Measurements from ENCODE around the gene LAMB1.

Gene LAMB1

DNA sequence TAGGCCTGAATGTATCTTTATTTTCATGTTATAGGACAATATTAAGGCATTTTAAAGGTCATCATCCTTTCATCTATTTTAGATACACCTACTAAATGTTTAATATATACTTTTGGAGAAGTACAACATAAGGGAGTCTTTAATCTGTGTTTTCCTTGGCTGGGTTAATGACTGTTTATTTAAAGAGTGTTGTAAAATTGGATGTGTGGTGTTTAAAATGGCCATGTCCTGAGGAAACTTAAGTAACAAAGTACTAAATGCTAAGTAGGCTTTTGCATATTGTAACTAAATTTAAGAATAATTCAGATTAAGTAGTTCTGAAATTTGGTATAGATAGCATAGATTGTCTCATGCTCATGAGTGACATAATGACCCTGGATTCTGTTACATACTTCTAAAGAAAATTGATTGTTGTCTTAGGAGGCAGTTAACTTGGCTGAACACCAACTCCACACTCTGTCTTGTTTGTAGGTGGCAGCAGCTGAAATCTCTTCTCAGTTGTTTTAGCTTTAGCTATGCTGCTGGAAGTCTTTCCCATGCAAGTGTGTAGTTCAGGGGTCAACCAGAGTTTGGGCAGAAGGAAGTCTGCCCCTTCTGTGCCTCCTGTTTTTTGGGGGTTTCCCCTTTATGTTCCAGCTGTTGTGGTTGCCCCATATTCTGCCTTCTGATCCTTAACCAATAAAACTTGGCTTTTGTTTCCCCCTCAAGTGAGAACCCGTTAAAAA is 82.8 kb downstream of the LAMB1 start:
- Histone ChIP-seq H3K9me3 (ENCODE audit: control insufficient read depth, low read depth, low read length) (no peaks in the 10 kb centered on the region), H3K4me1 (ENCODE audit: control insufficient read depth, low read depth, low read length) (peaks cover 3% of the 10 kb centered on the region), H3K27me3 (ENCODE audit: control insufficient read depth, insufficient read depth, low read length) (no peaks in the 10 kb centered on the region), H3K36me3 (ENCODE audit: control insufficient read depth, low read depth, low read length) (peaks cover 64% of the 10 kb centered on the region), H3K9ac (ENCODE audit: low read length) (no peak overlapping the region), H3K4me3 (ENCODE audit: low read length) (no peak overlapping the region), H3K27ac (ENCODE audit: low read length) (no peak overlapping the region)

DNA sequence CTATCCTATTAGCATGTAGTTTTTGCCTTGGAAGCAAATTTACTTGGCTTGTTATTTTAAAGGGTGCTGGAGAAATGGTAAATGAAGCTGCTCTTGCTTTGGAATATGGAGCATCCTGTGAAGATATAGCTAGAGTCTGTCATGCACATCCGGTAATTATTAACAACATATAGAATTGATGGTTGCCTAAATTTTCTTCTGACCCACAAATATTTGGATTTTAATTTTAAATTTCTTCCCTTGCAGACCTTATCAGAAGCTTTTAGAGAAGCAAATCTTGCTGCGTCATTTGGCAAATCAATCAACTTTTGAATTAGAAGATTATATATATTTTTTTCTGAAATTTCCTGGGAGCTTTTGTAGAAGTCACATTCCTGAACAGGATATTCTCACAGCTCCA is 84.0 kb downstream of the LAMB1 start:
- H3K27me3 ChIP-seq (ENCODE audit: control insufficient read depth, insufficient read depth, low read length), result no peaks in the 10 kb centered on the region
- no peaks in the 10 kb centered on the region for H3K4me1 ChIP-seq (ENCODE audit: control insufficient read depth, low read depth, low read length)
- H3K27ac ChIP-seq (ENCODE audit: low read length), result no peak overlapping the region
- H3K4me3 ChIP-seq (ENCODE audit: low read length), result no peak overlapping the region
- H3K9me3 ChIP-seq (ENCODE audit: control insufficient read depth, low read depth, low read length), result no peaks in the 10 kb centered on the region
- H3K9ac ChIP-seq (ENCODE audit: low read length), result no peak overlapping the region
- peaks cover 72% of the 10 kb centered on the region for H3K36me3 ChIP-seq (ENCODE audit: control insufficient read depth, low read depth, low read length)

DNA sequence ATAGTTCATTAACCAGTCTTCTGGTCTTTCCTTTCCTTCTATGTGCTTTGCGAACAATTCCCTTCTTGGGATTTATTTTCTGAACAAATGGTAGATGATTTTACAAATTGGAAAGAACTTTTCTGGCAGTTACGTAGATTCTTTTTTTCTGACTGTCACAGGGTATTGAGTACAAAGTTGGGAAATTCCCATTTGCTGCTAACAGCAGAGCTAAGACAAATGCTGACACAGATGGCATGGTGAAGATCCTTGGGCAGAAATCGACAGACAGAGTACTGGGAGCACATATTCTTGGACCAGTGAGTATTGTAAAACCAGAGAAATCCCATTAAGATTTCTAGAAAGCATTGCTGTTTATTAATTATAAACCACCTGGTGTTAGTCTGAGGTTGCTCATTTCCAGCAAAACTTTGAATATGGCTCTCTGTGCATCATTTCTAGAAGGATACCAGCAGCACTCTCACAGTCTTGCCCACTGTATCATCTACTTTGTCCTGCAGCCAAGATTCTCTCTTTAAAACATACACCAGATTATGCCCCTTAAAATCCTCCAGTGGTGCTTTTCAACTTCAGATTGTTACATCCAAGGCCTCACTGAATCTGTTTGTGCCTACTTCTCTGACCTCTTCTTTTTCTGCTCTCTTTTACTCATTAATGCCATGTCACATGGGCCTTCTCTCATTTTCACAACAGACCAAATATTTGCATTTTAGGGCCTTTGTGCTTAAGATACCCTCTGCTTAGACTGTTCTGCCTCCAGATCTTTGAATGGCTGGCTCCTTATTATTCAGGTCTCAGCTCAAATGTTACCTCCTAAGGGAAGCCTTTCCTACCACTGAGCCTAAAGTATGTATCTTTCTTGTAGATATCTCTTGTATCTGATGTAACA is 85.0 kb downstream of the LAMB1 start:
- no peak overlapping the region for H3K9ac ChIP-seq (ENCODE audit: low read length)
- no peak overlapping the region for H3K4me3 ChIP-seq (ENCODE audit: low read length)
- H3K9me3 ChIP-seq (ENCODE audit: control insufficient read depth, low read depth, low read length), result no peaks in the 10 kb centered on the region
- H3K36me3 ChIP-seq (ENCODE audit: control insufficient read depth, low read depth, low read length), result peaks cover 65% of the 10 kb centered on the region
- H3K4me1 ChIP-seq (ENCODE audit: control insufficient read depth, low read depth, low read length), result no peaks in the 10 kb centered on the region
- no peak overlapping the region for H3K27ac ChIP-seq (ENCODE audit: low read length)
- no peaks in the 10 kb centered on the region for H3K27me3 ChIP-seq (ENCODE audit: control insufficient read depth, insufficient read depth, low read length)

- Histone ChIP-seq H3K4me3 (ENCODE audit: low read length) (no peak overlapping the region), H3K9ac (ENCODE audit: low read length) (no peak overlapping the region), H3K27ac (ENCODE audit: low read length) (no peak overlapping the region), H3K27me3 (ENCODE audit: control insufficient read depth, insufficient read depth, low read length) (no peaks in the 10 kb centered on the region), H3K9me3 (ENCODE audit: control insufficient read depth, low read depth, low read length) (no peaks in the 10 kb centered on the region), H3K36me3 (ENCODE audit: control insufficient read depth, low read depth, low read length) (peaks cover 75% of the 10 kb centered on the region), H3K4me1 (ENCODE audit: control insufficient read depth, low read depth, low read length) (no peaks in the 10 kb centered on the region)
Measured at GRCh38 chr7:107915541-107915940, 87.4 kb downstream of the LAMB1 start.

GRCh38 chr7:107914831-107915230 is 88.1 kb downstream of the LAMB1 start:
- Histone ChIP-seq H3K36me3 (ENCODE audit: control insufficient read depth, low read depth, low read length) (peaks cover 74% of the 10 kb centered on the region), H3K4me3 (ENCODE audit: low read length) (no peak overlapping the region), H3K9me3 (ENCODE audit: control insufficient read depth, low read depth, low read length) (no peaks in the 10 kb centered on the region), H3K27me3 (ENCODE audit: control insufficient read depth, insufficient read depth, low read length) (no peaks in the 10 kb centered on the region), H3K9ac (ENCODE audit: low read length) (no peak overlapping the region), H3K27ac (ENCODE audit: low read length) (no peak overlapping the region), H3K4me1 (ENCODE audit: control insufficient read depth, low read depth, low read length) (no peaks in the 10 kb centered on the region)

GRCh38 chr7:107913851-107914250 is 89.1 kb downstream of the LAMB1 start:
- Histone ChIP-seq H3K36me3 (ENCODE audit: control insufficient read depth, low read depth, low read length) (peaks cover 72% of the 10 kb centered on the region), H3K27me3 (ENCODE audit: control insufficient read depth, insufficient read depth, low read length) (no peaks in the 10 kb centered on the region), H3K27ac (ENCODE audit: low read length) (no peak overlapping the region)

GRCh38 chr7:107911981-107912380 is 91.0 kb downstream of the LAMB1 start:
- peaks cover 66% of the 10 kb centered on the region for H3K36me3 ChIP-seq (ENCODE audit: control insufficient read depth, low read depth, low read length)
- H3K27ac ChIP-seq (ENCODE audit: low read length), result no peak overlapping the region
- no peaks in the 10 kb centered on the region for H3K9me3 ChIP-seq (ENCODE audit: control insufficient read depth, low read depth, low read length)
- no peak overlapping the region for H3K4me3 ChIP-seq (ENCODE audit: low read length)
- no peak overlapping the region for H3K9ac ChIP-seq (ENCODE audit: low read length)
- no peaks in the 10 kb centered on the region for H3K4me1 ChIP-seq (ENCODE audit: control insufficient read depth, low read depth, low read length)
- H3K27me3 ChIP-seq (ENCODE audit: control insufficient read depth, insufficient read depth, low read length), result no peaks in the 10 kb centered on the region

More at GRCh38 chr7:107913851-107914250, 89.1 kb downstream of the LAMB1 start:
- no peak overlapping the region for H3K4me3 ChIP-seq (ENCODE audit: low read length)
- H3K9ac ChIP-seq (ENCODE audit: low read length), result no peak overlapping the region
- no peaks in the 10 kb centered on the region for H3K9me3 ChIP-seq (ENCODE audit: control insufficient read depth, low read depth, low read length)
- no peaks in the 10 kb centered on the region for H3K4me1 ChIP-seq (ENCODE audit: control insufficient read depth, low read depth, low read length)

DNA sequence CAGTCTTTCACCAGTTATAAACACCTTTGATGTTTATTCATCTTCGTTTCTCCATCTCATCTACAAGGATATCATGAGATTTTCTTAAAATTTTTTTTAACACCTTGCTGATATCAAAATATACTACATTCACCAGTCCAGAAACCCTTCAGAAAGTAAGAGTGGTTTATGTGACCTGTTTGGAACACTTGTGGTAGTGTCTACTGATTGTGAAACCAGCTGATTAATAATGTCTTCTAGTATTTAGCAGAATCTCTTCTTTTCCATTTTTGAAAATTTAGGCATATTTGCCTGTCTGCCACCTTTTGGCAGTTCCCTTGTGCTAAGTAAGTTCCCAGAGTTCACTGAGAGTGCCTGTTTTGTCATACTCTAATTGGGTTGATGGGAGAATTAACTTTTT is 93.5 kb downstream of the LAMB1 start:
- Histone ChIP-seq H3K4me3 (ENCODE audit: low read length) (no peak overlapping the region), H3K36me3 (ENCODE audit: control insufficient read depth, low read depth, low read length) (peaks cover 73% of the 10 kb centered on the region), H3K27ac (ENCODE audit: low read length) (no peak overlapping the region), H3K9me3 (ENCODE audit: control insufficient read depth, low read depth, low read length) (no peaks in the 10 kb centered on the region), H3K4me1 (ENCODE audit: control insufficient read depth, low read depth, low read length) (no peaks in the 10 kb centered on the region), H3K9ac (ENCODE audit: low read length) (no peak overlapping the region), H3K27me3 (ENCODE audit: control insufficient read depth, insufficient read depth, low read length) (no peaks in the 10 kb centered on the region)

DNA sequence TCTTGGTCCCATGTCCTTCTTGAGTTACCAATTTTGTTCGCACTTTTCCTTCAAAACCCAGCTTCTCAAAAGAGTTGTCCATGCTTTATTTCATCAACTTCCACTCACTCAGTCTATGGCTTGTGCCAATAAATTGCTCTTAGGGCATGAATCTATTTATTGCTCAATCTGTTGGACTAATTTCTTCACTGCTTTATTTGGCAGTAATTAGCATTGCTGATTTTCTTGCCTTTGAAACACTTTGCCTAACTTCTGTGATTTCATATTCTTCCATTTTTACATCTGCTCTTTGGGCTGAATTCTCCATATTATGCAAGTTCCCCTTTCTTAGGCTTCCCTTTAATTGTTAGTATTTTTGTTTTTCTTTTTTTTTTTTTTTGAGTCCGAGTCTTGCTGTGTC is 95.2 kb downstream of the LAMB1 start:
- H3K4me3 ChIP-seq (ENCODE audit: low read length), result no peak overlapping the region
- H3K9me3 ChIP-seq (ENCODE audit: control insufficient read depth, low read depth, low read length), result no peaks in the 10 kb centered on the region
- no peaks in the 10 kb centered on the region for H3K27me3 ChIP-seq (ENCODE audit: control insufficient read depth, insufficient read depth, low read length)
- no peaks in the 10 kb centered on the region for H3K4me1 ChIP-seq (ENCODE audit: control insufficient read depth, low read depth, low read length)
- no peak overlapping the region for H3K9ac ChIP-seq (ENCODE audit: low read length)
- H3K36me3 ChIP-seq (ENCODE audit: control insufficient read depth, low read depth, low read length), result peaks cover 81% of the 10 kb centered on the region
- no peak overlapping the region for H3K27ac ChIP-seq (ENCODE audit: low read length)

DNA sequence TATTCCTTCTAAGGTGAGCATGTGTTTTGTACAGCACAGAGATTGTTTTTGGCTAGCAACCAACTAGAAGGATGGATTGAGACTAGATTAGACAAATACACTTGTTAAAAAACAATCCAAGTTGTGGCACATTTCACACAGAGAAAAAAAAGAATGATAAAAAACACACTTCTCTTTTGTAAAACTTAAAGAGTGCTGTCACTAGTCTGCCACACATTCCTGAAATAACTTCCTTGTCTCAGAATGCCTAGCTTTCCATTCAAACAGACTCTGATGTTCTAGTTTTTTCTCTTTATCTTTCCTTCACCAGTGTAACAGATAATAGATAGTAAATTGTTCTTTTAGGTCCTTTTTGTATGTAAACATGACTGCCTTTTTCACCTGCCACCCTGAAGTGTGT is 100.6 kb downstream of the LAMB1 start:
- Histone ChIP-seq H3K9me3 (ENCODE audit: control insufficient read depth, low read depth, low read length) (no peaks in the 10 kb centered on the region), H3K4me3 (ENCODE audit: low read length) (no peak overlapping the region), H3K36me3 (ENCODE audit: control insufficient read depth, low read depth, low read length) (peaks cover 39% of the 10 kb centered on the region)

DNA sequence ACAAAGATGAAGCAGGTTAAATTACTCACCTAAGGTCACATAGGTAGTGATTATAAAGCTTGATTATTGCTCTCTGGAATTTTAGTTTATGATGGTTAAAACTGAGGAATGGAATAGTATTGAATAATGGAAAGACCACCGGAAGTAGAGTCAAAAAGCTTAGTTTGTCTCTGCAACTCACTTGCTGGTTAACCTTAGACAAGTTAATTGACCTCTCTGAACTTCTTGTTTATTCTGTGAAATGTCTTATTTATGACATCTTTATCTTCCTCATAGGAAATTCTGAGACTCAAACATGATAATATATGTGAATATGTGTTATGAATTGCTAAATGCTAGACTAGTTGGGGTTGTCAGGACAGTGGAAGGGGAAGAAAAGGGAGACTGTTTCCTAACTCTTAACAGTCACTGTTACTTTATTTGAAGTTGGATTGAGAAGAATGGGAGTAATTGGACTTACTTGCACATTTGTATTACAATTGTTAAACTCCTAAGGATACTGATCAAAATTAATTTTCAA is 102.4 kb downstream of the LAMB1 start:
- no peak overlapping the region for H3K4me3 ChIP-seq (ENCODE audit: low read length)
- no peaks in the 10 kb centered on the region for H3K27me3 ChIP-seq (ENCODE audit: control insufficient read depth, insufficient read depth, low read length)
- no peak overlapping the region for H3K9ac ChIP-seq (ENCODE audit: low read length)
- peaks cover 10% of the 10 kb centered on the region for H3K4me1 ChIP-seq (ENCODE audit: control insufficient read depth, low read depth, low read length)
- H3K36me3 ChIP-seq (ENCODE audit: control insufficient read depth, low read depth, low read length), result peaks cover 33% of the 10 kb centered on the region
- H3K9me3 ChIP-seq (ENCODE audit: control insufficient read depth, low read depth, low read length), result no peaks in the 10 kb centered on the region
- H3K27ac ChIP-seq (ENCODE audit: low read length), result no peak overlapping the region

More for the DNA sequence above, 100.6 kb downstream of the LAMB1 start:
- Histone ChIP-seq H3K27ac (ENCODE audit: low read length) (no peak overlapping the region), H3K4me1 (ENCODE audit: control insufficient read depth, low read depth, low read length) (peaks cover 10% of the 10 kb centered on the region), H3K9ac (ENCODE audit: low read length) (no peak overlapping the region), H3K27me3 (ENCODE audit: control insufficient read depth, insufficient read depth, low read length) (no peaks in the 10 kb centered on the region)
